ENCODE results near the gene GALNT5. TPM values are rescaled to one million over a fixed set of nuclear protein-coding genes. Genes with fewer than 3 reads are reported as not detected.

Gene GALNT5
- total RNA-seq, 1 donor, result under 0.01 TPM

GRCh38 chr2:157321466-157321865, 64.0 kb downstream of the GALNT5 start:
- no peak overlapping the region for H3K4me3 ChIP-seq (ENCODE audit: low read length)
- no peaks in the 10 kb centered on the region for H3K9me3 ChIP-seq (ENCODE audit: low read depth, low read length)

GRCh38 chr2:157322432-157322831, 64.9 kb downstream of the GALNT5 start:
- Histone ChIP-seq H3K27me3 (ENCODE audit: insufficient read depth, low read length) (no peaks in the 10 kb centered on the region), H3K9me3 (ENCODE audit: low read depth, low read length) (no peaks in the 10 kb centered on the region), H3K4me3 (ENCODE audit: low read length) (no peak overlapping the region), H3K4me1 (ENCODE audit: insufficient read depth, low read length) (peaks cover 7% of the 10 kb centered on the region)

More at GRCh38 chr2:157321466-157321865, 64.0 kb downstream of the GALNT5 start:
- Histone ChIP-seq H3K27me3 (ENCODE audit: insufficient read depth, low read length) (no peaks in the 10 kb centered on the region), H3K4me1 (ENCODE audit: insufficient read depth, low read length) (peaks cover 7% of the 10 kb centered on the region)

GRCh38 chr2:157324331-157324843, 66.9 kb downstream of the GALNT5 start:
- Histone ChIP-seq H3K27me3 (ENCODE audit: insufficient read depth, low read length) (no peaks in the 10 kb centered on the region), H3K4me3 (ENCODE audit: low read length) (no peak overlapping the region), H3K4me1 (ENCODE audit: insufficient read depth, low read length) (peaks cover 12% of the 10 kb centered on the region), H3K9me3 (ENCODE audit: low read depth, low read length) (no peaks in the 10 kb centered on the region)

GRCh38 chr2:157325786-157326185, 68.3 kb downstream of the GALNT5 start, which contains the start of gene ERMN:
Gene ERMN, minus strand, starts transcription at chr2:157325824. Its CDS starts 182 bp downstream, at chr2:157325642.
- H3K27me3 ChIP-seq (ENCODE audit: insufficient read depth, low read length), result no peaks in the 10 kb centered on the region
- H3K4me3 ChIP-seq (ENCODE audit: low read length), result no peak within 1 kb of the TSS
- H3K4me1 ChIP-seq (ENCODE audit: insufficient read depth, low read length), result peaks cover 12% of the 10 kb centered on the region
- H3K9me3 ChIP-seq (ENCODE audit: low read depth, low read length), result no peaks in the 10 kb centered on the region

- Histone ChIP-seq H3K4me3 (ENCODE audit: low read length) (no peak overlapping the region), H3K27me3 (ENCODE audit: insufficient read depth, low read length) (no peaks in the 10 kb centered on the region), H3K4me1 (ENCODE audit: insufficient read depth, low read length) (peaks cover 10% of the 10 kb centered on the region), H3K9me3 (ENCODE audit: low read depth, low read length) (no peaks in the 10 kb centered on the region)
Observed at GRCh38 chr2:157326698-157327097, 69.2 kb downstream of the GALNT5 start.

- Histone ChIP-seq H3K4me1 (ENCODE audit: insufficient read depth, low read length) (peaks cover 15% of the 10 kb centered on the region), H3K9me3 (ENCODE audit: low read depth, low read length) (no peaks in the 10 kb centered on the region), H3K27me3 (ENCODE audit: insufficient read depth, low read length) (no peaks in the 10 kb centered on the region), H3K4me3 (ENCODE audit: low read length) (no peak overlapping the region)
Observed at GRCh38 chr2:157327200-157327599, 69.7 kb downstream of the GALNT5 start.

- Histone ChIP-seq H3K27me3 (ENCODE audit: insufficient read depth, low read length) (no peaks in the 10 kb centered on the region), H3K9me3 (ENCODE audit: low read depth, low read length) (no peaks in the 10 kb centered on the region), H3K4me3 (ENCODE audit: low read length) (no peak overlapping the region), H3K4me1 (ENCODE audit: insufficient read depth, low read length) (peaks cover 16% of the 10 kb centered on the region)
Observed at GRCh38 chr2:157327621-157328500, 70.4 kb downstream of the GALNT5 start.

- Histone ChIP-seq H3K4me3 (ENCODE audit: low read length) (no peak overlapping the region), H3K4me1 (ENCODE audit: insufficient read depth, low read length) (peaks cover 16% of the 10 kb centered on the region), H3K27me3 (ENCODE audit: insufficient read depth, low read length) (no peaks in the 10 kb centered on the region), H3K9me3 (ENCODE audit: low read depth, low read length) (no peaks in the 10 kb centered on the region)
Observed at GRCh38 chr2:157329524-157329923, 72.0 kb downstream of the GALNT5 start.

GRCh38 chr2:157333304-157334047, 76.0 kb downstream of the GALNT5 start:
- no peaks in the 10 kb centered on the region for H3K9me3 ChIP-seq (ENCODE audit: low read depth, low read length)
- no peak overlapping the region for H3K4me3 ChIP-seq (ENCODE audit: low read length)
- no peaks in the 10 kb centered on the region for H3K27me3 ChIP-seq (ENCODE audit: insufficient read depth, low read length)
- H3K4me1 ChIP-seq (ENCODE audit: insufficient read depth, low read length), result peaks cover 11% of the 10 kb centered on the region

- Histone ChIP-seq H3K27me3 (ENCODE audit: insufficient read depth, low read length) (no peaks in the 10 kb centered on the region), H3K9me3 (ENCODE audit: low read depth, low read length) (no peaks in the 10 kb centered on the region), H3K4me3 (ENCODE audit: low read length) (no peak overlapping the region), H3K4me1 (ENCODE audit: insufficient read depth, low read length) (peaks cover 11% of the 10 kb centered on the region)
Observed at GRCh38 chr2:157334335-157334734, 76.8 kb downstream of the GALNT5 start.

- H3K9me3 ChIP-seq (ENCODE audit: low read depth, low read length), result no peaks in the 10 kb centered on the region
- no peaks in the 10 kb centered on the region for H3K27me3 ChIP-seq (ENCODE audit: insufficient read depth, low read length)
- H3K4me1 ChIP-seq (ENCODE audit: insufficient read depth, low read length), result peaks cover 11% of the 10 kb centered on the region
- H3K4me3 ChIP-seq (ENCODE audit: low read length), result no peak overlapping the region
Observed at GRCh38 chr2:157334797-157335196, 77.3 kb downstream of the GALNT5 start.

- Histone ChIP-seq H3K4me1 (ENCODE audit: insufficient read depth, low read length) (peaks cover 9% of the 10 kb centered on the region), H3K4me3 (ENCODE audit: low read length) (no peak overlapping the region), H3K27me3 (ENCODE audit: insufficient read depth, low read length) (no peaks in the 10 kb centered on the region), H3K9me3 (ENCODE audit: low read depth, low read length) (no peaks in the 10 kb centered on the region)
Observed at GRCh38 chr2:157336137-157337010, 78.9 kb downstream of the GALNT5 start.

GRCh38 chr2:157337978-157338377, 80.5 kb downstream of the GALNT5 start:
- Histone ChIP-seq H3K27me3 (ENCODE audit: insufficient read depth, low read length) (no peaks in the 10 kb centered on the region), H3K9me3 (ENCODE audit: low read depth, low read length) (no peaks in the 10 kb centered on the region), H3K4me1 (ENCODE audit: insufficient read depth, low read length) (no peaks in the 10 kb centered on the region), H3K4me3 (ENCODE audit: low read length) (no peak overlapping the region)

GRCh38 chr2:157339965-157340655, 82.6 kb downstream of the GALNT5 start:
- Histone ChIP-seq H3K4me1 (ENCODE audit: insufficient read depth, low read length) (no peaks in the 10 kb centered on the region), H3K4me3 (ENCODE audit: low read length) (no peak overlapping the region), H3K9me3 (ENCODE audit: low read depth, low read length) (peaks cover 7% of the 10 kb centered on the region), H3K27me3 (ENCODE audit: insufficient read depth, low read length) (no peaks in the 10 kb centered on the region)

All from mononuclear cell (primary cell).